OCI-LY1 (cell line): ENCODE measurements around the gene POLD4.

Source experiments
- H2AFZ ChIP-seq: fragments of 200-600 bp; sonication (generic), shearing (Covaris generic); 2 replicates; pipeline ENCODE4 v1.6.0; 2014; ENCODE audit warnings: antibody characterized with exemption, mild to moderate bottlenecking, low read length
- H3F3A ChIP-seq: fragments of 200-600 bp; sonication (generic), shearing (Covaris generic); 2 replicates; pipeline ENCODE4 v1.6.0; 2014; ENCODE audit warnings: mild to moderate bottlenecking, antibody characterized with exemption, low read length, moderate library complexity; ENCODE audit not compliant: insufficient read depth
- H3K27ac ChIP-seq: fragments of 200-600 bp; sonication (generic); 2 replicates; pipeline ENCODE4 v1.5.1; 2014; ENCODE audit warnings: low read length, mixed run types, mild to moderate bottlenecking, low read depth; ENCODE audit not compliant: poor library complexity, severe bottlenecking
- H3K27me3 ChIP-seq: fragments of 200-600 bp; sonication (generic); 2 replicates; pipeline ENCODE4 v1.6.0; 2014; ENCODE audit warnings: antibody characterized with exemption, mild to moderate bottlenecking, low read length, moderate library complexity; ENCODE audit not compliant: insufficient read depth
- H3K36me3 ChIP-seq: fragments of 200-600 bp; sonication (generic); 2 replicates; pipeline ENCODE4 v1.6.1; 2014; ENCODE audit warnings: mild to moderate bottlenecking, antibody characterized with exemption, low read length, moderate library complexity, mixed read lengths; ENCODE audit not compliant: insufficient read depth
- H3K4me1 ChIP-seq: fragments of 200-600 bp; sonication (generic); 2 replicates; pipeline ENCODE4 v1.5.1; 2014; ENCODE audit warnings: mild to moderate bottlenecking, low read length, moderate library complexity; ENCODE audit not compliant: insufficient read depth, severe bottlenecking
- H3K4me2 ChIP-seq: fragments of 200-600 bp; sonication (generic), shearing (Covaris generic); 2 replicates; pipeline ENCODE4 v1.6.1; 2014; ENCODE audit warnings: low read length
- H3K4me3 ChIP-seq: fragments of 200-600 bp; sonication (generic); 2 replicates; pipeline ENCODE4 v1.5.1; 2014; ENCODE audit warnings: low read length, low read depth, mild to moderate bottlenecking, mixed read lengths; ENCODE audit not compliant: poor library complexity, severe bottlenecking
- H3K79me2 ChIP-seq: fragments of 200-600 bp; shearing (Covaris generic); 2 replicates; pipeline ENCODE4 v1.6.1; 2016; ENCODE audit warnings: mixed run types, low read length, mixed read lengths; ENCODE audit not compliant: insufficient read depth
- H3K9ac ChIP-seq: fragments of 200-600 bp; sonication (generic), shearing (Covaris generic); 2 replicates; pipeline ENCODE4 v1.6.1; 2014; ENCODE audit warnings: mild to moderate bottlenecking, low read length, mixed read lengths
- H3K9me2 ChIP-seq: fragments of 200-600 bp; sonication (generic), shearing (Covaris generic); 2 replicates; pipeline ENCODE4 v1.6.1; 2014; ENCODE audit warnings: low read depth, mild to moderate bottlenecking, low read length, mixed read lengths
- H3K9me3 ChIP-seq: fragments of 200-600 bp; shearing (Covaris generic); 2 replicates; pipeline ENCODE4 v1.6.1; 2014; ENCODE audit warnings: low read length, mixed read lengths
- H4K20me1 ChIP-seq: fragments of 200-600 bp; sonication (generic), shearing (Covaris generic); 2 replicates; pipeline ENCODE4 v1.6.0; 2016; ENCODE audit warnings: mild to moderate bottlenecking, low read length; ENCODE audit not compliant: insufficient read depth
- EZH2 ChIP-seq: fragments of 200-600 bp; sonication (generic), shearing (Covaris generic); IDR thresholded peaks from 2 replicates; pipeline ENCODE4 v1.8.0; 2017; ENCODE audit warnings: borderline replicate concordance, mixed run types, mild to moderate bottlenecking, antibody characterized with exemption, low read length, moderate library complexity, mixed read lengths
- TF ChIP-seq, protein P1 (sequence below): fragments of 200-600 bp; sonication (generic), shearing (Covaris generic); IDR thresholded peaks from 2 replicates; pipeline ENCODE4 v1.5.1; 2017; ENCODE audit warnings: mild to moderate bottlenecking, antibody characterized with exemption, low read length, moderate library complexity, mixed read lengths

Gene POLD4

GRCh38 chr11:67376873-67377808 is 23.8 kb upstream of the POLD4 start:
- H3K4me2 ChIP-seq: no peak overlapping the region
- no peaks in the 10 kb centered on the region for H3K36me3 ChIP-seq
- H3K4me3 ChIP-seq: no peak overlapping the region
- no peaks in the 10 kb centered on the region for H3K9me2 ChIP-seq
- H3K4me1 ChIP-seq: peaks cover 27% of the 10 kb centered on the region
- H3K79me2 ChIP-seq: no peaks in the 10 kb centered on the region
- no peak overlapping the region for H3K9ac ChIP-seq
- H2AFZ ChIP-seq: no peak overlapping the region
- no peak for TF ChIP-seq EZH2
- TF ChIP-seq, protein P1, sequence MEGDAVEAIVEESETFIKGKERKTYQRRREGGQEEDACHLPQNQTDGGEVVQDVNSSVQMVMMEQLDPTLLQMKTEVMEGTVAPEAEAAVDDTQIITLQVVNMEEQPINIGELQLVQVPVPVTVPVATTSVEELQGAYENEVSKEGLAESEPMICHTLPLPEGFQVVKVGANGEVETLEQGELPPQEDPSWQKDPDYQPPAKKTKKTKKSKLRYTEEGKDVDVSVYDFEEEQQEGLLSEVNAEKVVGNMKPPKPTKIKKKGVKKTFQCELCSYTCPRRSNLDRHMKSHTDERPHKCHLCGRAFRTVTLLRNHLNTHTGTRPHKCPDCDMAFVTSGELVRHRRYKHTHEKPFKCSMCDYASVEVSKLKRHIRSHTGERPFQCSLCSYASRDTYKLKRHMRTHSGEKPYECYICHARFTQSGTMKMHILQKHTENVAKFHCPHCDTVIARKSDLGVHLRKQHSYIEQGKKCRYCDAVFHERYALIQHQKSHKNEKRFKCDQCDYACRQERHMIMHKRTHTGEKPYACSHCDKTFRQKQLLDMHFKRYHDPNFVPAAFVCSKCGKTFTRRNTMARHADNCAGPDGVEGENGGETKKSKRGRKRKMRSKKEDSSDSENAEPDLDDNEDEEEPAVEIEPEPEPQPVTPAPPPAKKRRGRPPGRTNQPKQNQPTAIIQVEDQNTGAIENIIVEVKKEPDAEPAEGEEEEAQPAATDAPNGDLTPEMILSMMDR: no peak
- H3K9me3 ChIP-seq: no peaks in the 10 kb centered on the region
- no peaks in the 10 kb centered on the region for H3F3A ChIP-seq
- no peaks in the 10 kb centered on the region for H4K20me1 ChIP-seq
- H3K27ac ChIP-seq: no peak overlapping the region
- peaks cover 6% of the 10 kb centered on the region; the same call in 1 of the 2 replicates for H3K27me3 ChIP-seq

GRCh38 chr11:67376063-67376820 is 22.9 kb upstream of the POLD4 start:
- Histone ChIP-seq H3K4me3 (no peak overlapping the region), H2AFZ (no peak overlapping the region), H3K36me3 (no peaks in the 10 kb centered on the region), H3K9me2 (no peaks in the 10 kb centered on the region), H3K27me3 (peaks cover 12% of the 10 kb centered on the region; the same call in 1 of the 2 replicates), H3K27ac (no peak overlapping the region), H3K4me1 (peaks cover 22% of the 10 kb centered on the region), H4K20me1 (no peaks in the 10 kb centered on the region), H3K79me2 (no peaks in the 10 kb centered on the region), H3K9me3 (no peaks in the 10 kb centered on the region), H3F3A (no peaks in the 10 kb centered on the region), H3K9ac (no peak overlapping the region), H3K4me2 (no peak overlapping the region)
- TF ChIP-seq EZH2: no peak
- TF ChIP-seq, protein P1: no peak

DNA sequence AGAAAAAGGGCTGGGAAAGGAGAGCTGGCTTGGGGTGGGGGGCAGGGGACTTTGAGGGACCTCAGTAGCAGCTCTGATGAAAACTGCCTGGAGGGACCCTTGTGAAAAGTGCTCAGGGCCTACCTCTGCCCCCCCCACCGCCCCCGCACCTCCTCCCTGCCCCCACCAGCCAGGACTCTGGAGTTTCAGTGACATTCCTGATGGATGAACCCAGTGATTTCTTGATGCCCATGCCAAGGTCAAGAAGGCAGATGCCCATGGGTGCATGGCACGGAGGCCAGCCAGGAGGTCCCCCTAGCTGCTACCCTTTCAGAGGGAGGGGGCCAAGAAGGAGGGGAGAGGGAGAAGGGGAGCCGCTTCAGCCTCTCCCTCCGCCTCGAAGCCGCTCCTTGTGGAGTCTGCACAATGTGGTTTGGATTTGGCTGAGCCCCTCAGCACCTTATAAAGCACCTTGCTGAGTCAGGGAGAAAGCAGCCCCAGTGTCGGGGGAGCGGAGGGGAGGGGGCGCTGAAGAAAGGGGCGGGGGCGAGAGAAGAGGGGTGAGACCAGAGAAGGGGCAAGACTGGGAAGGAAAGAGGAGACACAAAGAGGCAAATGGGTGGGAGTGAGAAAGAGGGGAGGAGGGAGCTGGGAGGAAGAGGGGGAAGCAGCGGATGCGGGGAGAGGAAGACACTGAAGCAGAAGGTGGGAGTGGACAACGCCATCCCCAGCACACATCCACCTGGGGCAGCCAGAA is 22.1 kb upstream of the POLD4 start:
- no peak overlapping the region for H3K9ac ChIP-seq
- H2AFZ ChIP-seq: no peak overlapping the region
- no peak overlapping the region for H3K4me2 ChIP-seq
- H3K27me3 ChIP-seq: peaks cover 16% of the 10 kb centered on the region; the same call in 1 of the 2 replicates
- no peaks in the 10 kb centered on the region for H3K36me3 ChIP-seq
- H3K79me2 ChIP-seq: no peaks in the 10 kb centered on the region
- no peaks in the 10 kb centered on the region for H4K20me1 ChIP-seq
- TF ChIP-seq, protein P1: no peak
- no peak for TF ChIP-seq EZH2
- no peaks in the 10 kb centered on the region for H3F3A ChIP-seq
- H3K4me3 ChIP-seq: no peak overlapping the region
- no peak overlapping the region for H3K27ac ChIP-seq
- H3K9me3 ChIP-seq: no peaks in the 10 kb centered on the region
- peaks cover 15% of the 10 kb centered on the region for H3K4me1 ChIP-seq
- no peaks in the 10 kb centered on the region for H3K9me2 ChIP-seq
